ENCODE results near the gene MND1.

Gene MND1

GRCh38 chr4:153346563-153346962 is 2.1 kb downstream of the MND1 start:
- no peak for DNase-seq (ENCODE audit: low read depth)

GRCh38 chr4:153347117-153347516 is 2.6 kb downstream of the MND1 start:
- DNase-seq (ENCODE audit: low read depth): no peak

GRCh38 chr4:153348006-153348405 is 3.5 kb downstream of the MND1 start:
- DNase-seq (ENCODE audit: low read depth): no peak

GRCh38 chr4:153349206-153349805 is 4.8 kb downstream of the MND1 start:
- no peak for DNase-seq (ENCODE audit: low read depth)

GRCh38 chr4:153362184-153362583 is 17.7 kb downstream of the MND1 start:
- no peak for DNase-seq (ENCODE audit: low read depth)

- no peak for DNase-seq (ENCODE audit: low read depth)
These were observed 19.6 kb downstream of the MND1 start for GRCh38 chr4:153364061-153364460.

- DNase-seq (ENCODE audit: low read depth): no peak
These were observed 20.5 kb downstream of the MND1 start for GRCh38 chr4:153365003-153365402.

GRCh38 chr4:153366486-153366885 is 22.0 kb downstream of the MND1 start:
- no peak for DNase-seq (ENCODE audit: low read depth)

- DNase-seq (ENCODE audit: low read depth): no peak
These were observed 22.6 kb downstream of the MND1 start for GRCh38 chr4:153367092-153367491.

GRCh38 chr4:153369021-153369420 is 24.5 kb downstream of the MND1 start:
- no peak for DNase-seq (ENCODE audit: low read depth)

GRCh38 chr4:153371701-153372234 is 27.3 kb downstream of the MND1 start:
- no peak for DNase-seq (ENCODE audit: low read depth)

GRCh38 chr4:153372967-153373562 is 28.6 kb downstream of the MND1 start:
- no peak for DNase-seq (ENCODE audit: low read depth)

GRCh38 chr4:153374442-153374841 is 30.0 kb downstream of the MND1 start:
- no peak for DNase-seq (ENCODE audit: low read depth)

GRCh38 chr4:153375303-153375702 is 30.8 kb downstream of the MND1 start:
- no peak for DNase-seq (ENCODE audit: low read depth)

GRCh38 chr4:153383131-153383530 is 38.6 kb downstream of the MND1 start:
- no peak for DNase-seq (ENCODE audit: low read depth)

- no peak for DNase-seq (ENCODE audit: low read depth)
These were observed 39.7 kb downstream of the MND1 start for GRCh38 chr4:153384160-153384559.

- no peak for DNase-seq (ENCODE audit: low read depth)
These were observed 41.3 kb downstream of the MND1 start for GRCh38 chr4:153385784-153386183.

GRCh38 chr4:153387981-153388380 is 43.5 kb downstream of the MND1 start:
- DNase-seq (ENCODE audit: low read depth): no peak

GRCh38 chr4:153393397-153393796 is 48.9 kb downstream of the MND1 start:
- DNase-seq (ENCODE audit: low read depth): no peak

GRCh38 chr4:153394945-153395344 is 50.5 kb downstream of the MND1 start:
- no peak for DNase-seq (ENCODE audit: low read depth)

GRCh38 chr4:153398713-153399112 is 54.2 kb downstream of the MND1 start:
- no peak for DNase-seq (ENCODE audit: low read depth)

GRCh38 chr4:153399358-153399757 is 54.9 kb downstream of the MND1 start:
- no peak for DNase-seq (ENCODE audit: low read depth)

GRCh38 chr4:153401501-153401900 is 57.0 kb downstream of the MND1 start:
- DNase-seq (ENCODE audit: low read depth): no peak

- no peak for DNase-seq (ENCODE audit: low read depth)
These were observed 57.9 kb downstream of the MND1 start for GRCh38 chr4:153402366-153402765.

Measured in activated T-cell treated with anti-CD3 and anti-CD28 coated beads for 1 hour (primary cell).